ENCODE measurements around the gene VAC14. TPM values are rescaled to one million over a fixed set of nuclear protein-coding genes. Genes with fewer than 3 reads are reported as not detected.

Gene VAC14
- total and polyA plus RNA-seq, 2 experiments from 2014 or later: 42.3 to 77.7 TPM

DNA sequence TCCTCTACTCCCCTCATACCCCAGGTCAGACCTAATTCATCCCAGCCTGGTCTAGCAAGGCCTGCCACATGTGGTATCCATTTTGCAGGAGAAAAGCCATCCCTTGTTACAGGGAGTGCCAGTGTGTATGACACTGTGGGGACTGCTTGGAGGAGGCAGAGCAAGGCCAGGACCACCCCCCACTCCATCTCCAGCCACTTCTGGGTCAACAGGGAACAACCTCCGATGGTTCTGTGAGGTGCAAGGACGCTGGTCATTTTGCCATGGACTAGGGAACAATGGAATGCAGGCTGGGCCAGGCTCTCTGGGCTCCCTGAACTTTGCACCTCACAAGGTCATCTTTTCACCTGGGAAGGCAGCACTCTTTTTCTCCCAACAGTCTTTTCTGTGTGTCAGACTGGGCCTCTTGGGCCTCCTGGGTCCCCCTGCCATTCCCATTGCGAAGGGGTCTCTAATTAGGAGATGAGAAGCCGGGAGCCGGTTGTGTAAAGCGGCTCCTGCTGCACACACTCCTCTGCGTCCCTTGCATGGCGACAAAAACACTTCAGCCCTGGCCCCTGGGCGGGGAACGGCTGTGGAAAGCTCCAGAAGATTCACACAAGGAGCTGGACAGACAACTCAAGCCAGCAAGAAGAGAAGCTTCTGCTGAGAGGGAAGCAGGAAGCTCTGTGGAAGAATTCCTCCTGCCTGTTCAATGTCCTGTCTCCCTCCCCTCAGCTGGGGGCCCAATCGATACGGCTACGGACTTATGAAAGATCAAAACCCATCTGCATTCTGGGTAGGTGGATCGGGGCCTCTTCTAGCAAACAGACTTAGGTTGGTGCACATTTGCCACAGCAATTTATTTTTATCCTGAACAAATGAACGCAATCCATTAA, 76.6 kb downstream of the VAC14 start (continued):
- TF ChIP-seq, protein P1, sequence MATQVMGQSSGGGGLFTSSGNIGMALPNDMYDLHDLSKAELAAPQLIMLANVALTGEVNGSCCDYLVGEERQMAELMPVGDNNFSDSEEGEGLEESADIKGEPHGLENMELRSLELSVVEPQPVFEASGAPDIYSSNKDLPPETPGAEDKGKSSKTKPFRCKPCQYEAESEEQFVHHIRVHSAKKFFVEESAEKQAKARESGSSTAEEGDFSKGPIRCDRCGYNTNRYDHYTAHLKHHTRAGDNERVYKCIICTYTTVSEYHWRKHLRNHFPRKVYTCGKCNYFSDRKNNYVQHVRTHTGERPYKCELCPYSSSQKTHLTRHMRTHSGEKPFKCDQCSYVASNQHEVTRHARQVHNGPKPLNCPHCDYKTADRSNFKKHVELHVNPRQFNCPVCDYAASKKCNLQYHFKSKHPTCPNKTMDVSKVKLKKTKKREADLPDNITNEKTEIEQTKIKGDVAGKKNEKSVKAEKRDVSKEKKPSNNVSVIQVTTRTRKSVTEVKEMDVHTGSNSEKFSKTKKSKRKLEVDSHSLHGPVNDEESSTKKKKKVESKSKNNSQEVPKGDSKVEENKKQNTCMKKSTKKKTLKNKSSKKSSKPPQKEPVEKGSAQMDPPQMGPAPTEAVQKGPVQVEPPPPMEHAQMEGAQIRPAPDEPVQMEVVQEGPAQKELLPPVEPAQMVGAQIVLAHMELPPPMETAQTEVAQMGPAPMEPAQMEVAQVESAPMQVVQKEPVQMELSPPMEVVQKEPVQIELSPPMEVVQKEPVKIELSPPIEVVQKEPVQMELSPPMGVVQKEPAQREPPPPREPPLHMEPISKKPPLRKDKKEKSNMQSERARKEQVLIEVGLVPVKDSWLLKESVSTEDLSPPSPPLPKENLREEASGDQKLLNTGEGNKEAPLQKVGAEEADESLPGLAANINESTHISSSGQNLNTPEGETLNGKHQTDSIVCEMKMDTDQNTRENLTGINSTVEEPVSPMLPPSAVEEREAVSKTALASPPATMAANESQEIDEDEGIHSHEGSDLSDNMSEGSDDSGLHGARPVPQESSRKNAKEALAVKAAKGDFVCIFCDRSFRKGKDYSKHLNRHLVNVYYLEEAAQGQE (IDR thresholded peaks at IDR 0.05; ENCODE audit: unreplicated experiment): no peak
- no peak for TF ChIP-seq EZH2 (IDR thresholded peaks at IDR 0.05; ENCODE audit: low read depth, unreplicated experiment)
- TF ChIP-seq, protein P2, sequence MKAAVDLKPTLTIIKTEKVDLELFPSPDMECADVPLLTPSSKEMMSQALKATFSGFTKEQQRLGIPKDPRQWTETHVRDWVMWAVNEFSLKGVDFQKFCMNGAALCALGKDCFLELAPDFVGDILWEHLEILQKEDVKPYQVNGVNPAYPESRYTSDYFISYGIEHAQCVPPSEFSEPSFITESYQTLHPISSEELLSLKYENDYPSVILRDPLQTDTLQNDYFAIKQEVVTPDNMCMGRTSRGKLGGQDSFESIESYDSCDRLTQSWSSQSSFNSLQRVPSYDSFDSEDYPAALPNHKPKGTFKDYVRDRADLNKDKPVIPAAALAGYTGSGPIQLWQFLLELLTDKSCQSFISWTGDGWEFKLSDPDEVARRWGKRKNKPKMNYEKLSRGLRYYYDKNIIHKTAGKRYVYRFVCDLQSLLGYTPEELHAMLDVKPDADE (IDR thresholded peaks at IDR 0.05): no peak
- no peak for TF ChIP-seq NANOG (IDR thresholded peaks at IDR 0.05; ENCODE audit: borderline replicate concordance)
- TF ChIP-seq JUNB (IDR thresholded peaks at IDR 0.05; ENCODE audit: unreplicated experiment): no peak
- no peak for TF ChIP-seq STAT1 (IDR thresholded peaks at IDR 0.05; ENCODE audit: unreplicated experiment)

DNA sequence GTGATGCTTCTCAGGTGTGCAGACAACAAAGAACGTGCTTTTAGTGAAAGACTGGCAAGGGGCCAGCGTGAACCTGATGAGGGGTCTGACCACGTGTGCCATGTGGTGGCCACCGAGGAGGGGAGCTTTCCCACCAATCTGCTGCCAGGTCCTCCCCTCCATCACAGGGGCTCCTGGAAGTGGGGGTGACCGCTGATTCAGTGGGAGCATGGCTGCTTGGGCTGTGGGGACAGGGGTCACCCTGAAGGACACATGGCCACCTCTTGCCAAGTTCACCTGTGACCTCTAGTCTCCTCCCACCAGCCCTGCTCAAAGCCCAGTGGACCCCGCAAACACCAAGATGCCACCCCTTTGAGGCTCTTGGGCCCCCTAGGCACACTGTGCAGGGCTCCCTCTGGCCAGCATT, 77.2 kb downstream of the VAC14 start:
- Mint-ChIP-seq H3K27ac (no peak overlapping the region), H3K9me3 (peaks cover 6% of the 10 kb centered on the region; the same call in 2 of the 3 replicates), H3K36me3 (ENCODE audit: low read depth) (peaks cover 24% of the 10 kb centered on the region), H3K27me3 (ENCODE audit: insufficient read depth, low read depth, poor library complexity) (peaks cover 8% of the 10 kb centered on the region), H3K4me3 (no peak overlapping the region), H3K4me1 (peaks cover 14% of the 10 kb centered on the region; the same call in 2 of the 3 replicates)
- Histone ChIP-seq H3K79me2 (replicated peaks; ENCODE audit: insufficient read depth) (no peaks in the 10 kb centered on the region), H3K9me2 (ENCODE audit: insufficient read depth) (no peaks in the 10 kb centered on the region), H3K4me3 (no peak overlapping the region), H4K20me1 (replicated peaks; ENCODE audit: insufficient read depth) (no peaks in the 10 kb centered on the region), H3K27me3 (ENCODE audit: insufficient read depth) (no peaks in the 10 kb centered on the region), H3F3A (replicated peaks; ENCODE audit: low read depth) (0 out of 2 replicates have a peak, but pooled peaks cover 3% of the 10 kb centered on the region), H3K36me3 (ENCODE audit: insufficient read depth) (peaks cover 6% of the 10 kb centered on the region; the same call in 1 of the 2 replicates), H3K27ac (ENCODE audit: low read depth) (no peak overlapping the region; the same call in 1 of the 2 replicates), H3K4me1 (ENCODE audit: insufficient read depth) (no peaks in the 10 kb centered on the region), H2AFZ (no peak overlapping the region), H3K4me2 (no peak overlapping the region)
- DNase-seq (ENCODE audit: low spot score) (no peak), ATAC-seq (no peak)
- no peak for TF ChIP-seq EZH2 (IDR thresholded peaks at IDR 0.05; ENCODE audit: low read depth, unreplicated experiment)
- TF ChIP-seq, protein P2 (IDR thresholded peaks at IDR 0.05): no peak
- no peak for TF ChIP-seq ZNF114 (CRISPR knock-in tag; IDR thresholded peaks at IDR 0.05)
- no peak for TF ChIP-seq ZNF331 (CRISPR knock-in tag; IDR thresholded peaks at IDR 0.05; ENCODE audit: low read depth)
- no peak for TF ChIP-seq JUNB (IDR thresholded peaks at IDR 0.05; ENCODE audit: unreplicated experiment)
- TF ChIP-seq, protein P3, sequence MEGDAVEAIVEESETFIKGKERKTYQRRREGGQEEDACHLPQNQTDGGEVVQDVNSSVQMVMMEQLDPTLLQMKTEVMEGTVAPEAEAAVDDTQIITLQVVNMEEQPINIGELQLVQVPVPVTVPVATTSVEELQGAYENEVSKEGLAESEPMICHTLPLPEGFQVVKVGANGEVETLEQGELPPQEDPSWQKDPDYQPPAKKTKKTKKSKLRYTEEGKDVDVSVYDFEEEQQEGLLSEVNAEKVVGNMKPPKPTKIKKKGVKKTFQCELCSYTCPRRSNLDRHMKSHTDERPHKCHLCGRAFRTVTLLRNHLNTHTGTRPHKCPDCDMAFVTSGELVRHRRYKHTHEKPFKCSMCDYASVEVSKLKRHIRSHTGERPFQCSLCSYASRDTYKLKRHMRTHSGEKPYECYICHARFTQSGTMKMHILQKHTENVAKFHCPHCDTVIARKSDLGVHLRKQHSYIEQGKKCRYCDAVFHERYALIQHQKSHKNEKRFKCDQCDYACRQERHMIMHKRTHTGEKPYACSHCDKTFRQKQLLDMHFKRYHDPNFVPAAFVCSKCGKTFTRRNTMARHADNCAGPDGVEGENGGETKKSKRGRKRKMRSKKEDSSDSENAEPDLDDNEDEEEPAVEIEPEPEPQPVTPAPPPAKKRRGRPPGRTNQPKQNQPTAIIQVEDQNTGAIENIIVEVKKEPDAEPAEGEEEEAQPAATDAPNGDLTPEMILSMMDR (conservative IDR thresholded peaks at IDR 0.05; ENCODE audit: low read depth in 2 of 2): no peak
- TF ChIP-seq EZH2phosphoT487 (IDR thresholded peaks at IDR 0.05; ENCODE audit: unreplicated experiment): no peak

Measured in GM23338 (cell line).